Smooth muscle cell (in vitro differentiated cells): ENCODE data around the gene FAAP20. TPM values are rescaled to one million over a fixed set of nuclear protein-coding genes. Genes with fewer than 3 reads are reported as not detected.
A peak's percentile ranks its signal among the peaks of the same experiment; 100 is the strongest.

Experiments used
- DNase-seq: peaks from one replicate; lab custom pipeline; 2025; ENCODE audit not compliant: unreplicated experiment; lab: John Stamatoyannopoulos, UW
- H2AFZ ChIP-seq: fragments of 200-600 bp; sonication (generic); 2 replicates; pipeline ENCODE4 v1.6.0; 2016; ENCODE audit warnings: antibody characterized with exemption, low read depth, mild to moderate bottlenecking
- H3F3A ChIP-seq: fragments of 200-600 bp; sonication (generic); 2 replicates; pipeline ENCODE4 v1.6.0; 2017; ENCODE audit warnings: antibody characterized with exemption, low read depth
- H3K27ac ChIP-seq: fragments of 200-600 bp; sonication (generic); 2 replicates; pipeline ENCODE4 v1.5.1; 2016; ENCODE audit warnings: low read depth, mild to moderate bottlenecking
- H3K27me3 ChIP-seq: fragments of 200-600 bp; sonication (generic); 2 replicates; pipeline ENCODE4 v1.6.1; 2016; ENCODE audit warnings: low read depth, mild to moderate bottlenecking
- H3K36me3 ChIP-seq: fragments of 200-600 bp; sonication (generic); 2 replicates; pipeline ENCODE4 v1.5.1; 2016; ENCODE audit warnings: low read depth
- H3K4me1 ChIP-seq: fragments of 200-600 bp; sonication (generic); 2 replicates; pipeline ENCODE4 v1.5.1; 2016; ENCODE audit warnings: low read depth
- H3K4me2 ChIP-seq: fragments of 200-600 bp; sonication (generic); 2 replicates; pipeline ENCODE4 v1.6.0; 2016; ENCODE audit warnings: mild to moderate bottlenecking
- H3K4me3 ChIP-seq: fragments of 200-600 bp; sonication (generic); 2 replicates; pipeline ENCODE4 v1.5.1; 2016; ENCODE audit warnings: mild to moderate bottlenecking
- H3K79me2 ChIP-seq: fragments of 200-600 bp; sonication (generic); 2 replicates; pipeline ENCODE4 v1.6.0; 2016; ENCODE audit warnings: low read depth, mild to moderate bottlenecking
- H3K9ac ChIP-seq: fragments of 200-600 bp; sonication (generic); 2 replicates; pipeline ENCODE4 v1.6.0; 2016; ENCODE audit warnings: low read depth
- H3K9me3 ChIP-seq: fragments of 200-600 bp; sonication (generic); replicated peaks from 2 replicates; pipeline ENCODE4 v1.5.1; 2016; ENCODE audit warnings: low read depth
- H4K20me1 ChIP-seq: fragments of 200-600 bp; sonication (generic); 2 replicates; pipeline ENCODE4 v1.6.0; 2016; ENCODE audit warnings: low read depth
- CTCF ChIP-seq: fragments of 200-600 bp; sonication (generic); IDR thresholded peaks from 2 replicates; pipeline ENCODE4 v1.5.1; 2017; ENCODE audit warnings: borderline replicate concordance, mild to moderate bottlenecking, antibody characterized with exemption; ENCODE audit not compliant: insufficient read depth, poor library complexity, severe bottlenecking
- WGBS: methylation state at CpG from one replicate; pipeline ENCODE4 v1.1.7; 2016; ENCODE audit warnings: low lambda C conversion rate; 5-methylcytosine and 5-hydroxymethylcytosine counted together
- polyA plus RNA-seq: library from polyadenylated mRNA; unstranded; fragments of >200 nt; fragmentation: Nextera tagmentation; extraction: Ambion mirVana; gene quantifications from 2 replicates; pipeline ENCODE4 v1.2.1, GENCODE V29; 2016
- total RNA-seq: library from RNA; depleted of rRNA; stranded (reverse); fragments of >200 nt; gene quantifications from 2 replicates; pipeline ENCODE4 v1.2.3, GENCODE V29; 2014

Gene FAAP20
- total and polyA plus RNA-seq, 2 experiments from 2014 or later: 33.1 to 162 TPM

DNA sequence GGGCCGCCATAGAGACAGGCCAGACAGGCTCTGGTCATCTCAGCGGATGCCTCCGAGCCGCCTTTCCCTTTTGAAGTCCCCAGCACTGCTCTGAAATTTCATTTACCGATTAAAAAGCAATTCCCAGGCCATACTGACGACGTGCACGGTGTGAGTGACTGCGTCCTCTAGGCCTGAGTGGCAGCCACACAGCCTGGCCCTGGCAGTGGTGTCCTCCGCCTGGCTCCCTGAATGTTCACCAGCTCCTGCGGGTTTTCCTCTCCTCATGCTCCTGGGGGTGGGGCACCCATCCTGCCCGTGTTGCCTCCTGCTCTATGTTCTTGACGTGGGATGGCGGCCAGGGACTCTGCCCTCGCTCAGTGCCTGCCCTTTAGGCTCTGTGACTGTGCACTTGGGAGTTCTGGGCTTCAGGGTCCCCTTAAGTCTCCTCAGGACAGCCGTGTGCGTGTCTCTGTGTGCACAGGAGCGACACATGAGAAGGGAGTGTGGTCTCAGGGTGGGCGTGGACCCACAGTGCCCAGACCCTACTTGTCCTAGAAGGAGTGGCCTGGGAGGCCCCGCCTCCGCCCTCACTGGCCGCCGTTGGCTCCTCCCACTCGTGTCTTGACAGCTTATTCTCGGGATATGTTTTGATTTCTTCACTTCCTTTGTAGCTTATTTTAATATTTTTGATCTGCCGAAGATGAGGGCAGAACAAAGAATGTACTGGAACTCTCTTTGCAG is 37.1 kb upstream of the FAAP20 start:
- H3K9ac ChIP-seq: peak overlapping the region; percentile 72
- peak overlapping the region; percentile 74 for H3K4me3 ChIP-seq
- H3K79me2 ChIP-seq: peaks cover 81% of the 10 kb centered on the region
- TF ChIP-seq CTCF: no peak
- peaks cover 8% of the 10 kb centered on the region for H3F3A ChIP-seq
- DNase-seq: peak; percentile 75
- 24% methylated on average over 26 of the region's 26 CpGs for WGBS
- H2AFZ ChIP-seq: no peak overlapping the region
- H3K4me2 ChIP-seq: peak overlapping the region; percentile 98
- peaks cover 51% of the 10 kb centered on the region for H3K4me1 ChIP-seq
- H3K27ac ChIP-seq: peak overlapping the region; percentile 80
- no peaks in the 10 kb centered on the region for H3K9me3 ChIP-seq
- peaks cover 81% of the 10 kb centered on the region for H4K20me1 ChIP-seq
- no peaks in the 10 kb centered on the region for H3K27me3 ChIP-seq
- no peaks in the 10 kb centered on the region for H3K36me3 ChIP-seq

DNA sequence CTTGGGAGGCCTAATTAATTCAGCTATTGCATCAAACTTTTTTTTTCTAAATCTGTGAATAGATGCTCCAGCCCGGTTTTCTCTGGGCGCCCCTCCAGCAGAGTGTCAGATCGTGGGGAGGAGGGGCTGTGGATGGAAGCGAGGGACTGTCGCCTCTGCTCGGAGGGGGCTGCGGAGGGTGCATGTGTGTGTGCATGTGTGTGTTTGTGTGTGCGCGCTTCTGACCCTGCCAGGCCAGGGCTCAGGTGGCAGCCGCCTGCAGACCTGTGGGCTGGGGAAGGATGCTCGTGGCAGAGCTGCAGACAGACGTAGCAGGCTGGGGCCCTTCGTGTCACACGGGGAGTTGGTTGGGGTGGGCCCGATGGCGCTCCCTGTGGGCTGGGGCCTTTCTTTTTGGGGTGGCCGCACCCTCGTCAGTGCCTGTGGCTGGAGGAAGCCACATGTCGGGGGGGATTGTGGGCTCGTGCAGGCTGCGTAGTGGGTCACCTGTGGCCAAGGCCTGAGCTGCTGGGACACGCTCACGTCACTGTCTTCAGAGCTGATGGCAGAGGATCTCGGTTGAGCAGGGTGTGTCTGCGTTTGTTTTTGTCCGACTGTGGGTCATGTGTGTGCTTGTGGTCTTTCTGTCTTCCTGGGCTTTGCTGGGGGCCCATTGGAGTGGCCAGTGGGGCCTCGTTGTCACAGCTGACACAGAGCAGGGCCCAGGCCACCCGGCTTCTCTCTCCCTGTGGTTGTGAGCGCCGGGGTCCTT is 36.4 kb upstream of the FAAP20 start:
- Histone ChIP-seq H3K4me2 (peak overlapping the region; percentile 98), H3K36me3 (no peaks in the 10 kb centered on the region), H3K9ac (peak overlapping the region; percentile 72), H3K79me2 (peaks cover 74% of the 10 kb centered on the region), H3K27me3 (no peaks in the 10 kb centered on the region), H3K4me1 (peaks cover 55% of the 10 kb centered on the region), H2AFZ (no peak overlapping the region), H3K9me3 (no peaks in the 10 kb centered on the region), H4K20me1 (peaks cover 74% of the 10 kb centered on the region), H3K27ac (peak overlapping the region; percentile 80), H3K4me3 (peak overlapping the region; percentile 74), H3F3A (peaks cover 8% of the 10 kb centered on the region)
- WGBS: 23% methylated on average over 30 of the region's 30 CpGs
- TF ChIP-seq CTCF: no peak
- DNase-seq: no peak

GRCh38 chr1:2229911-2230731 is 35.5 kb upstream of the FAAP20 start:
- no peak for TF ChIP-seq CTCF
- peak overlapping the region; percentile 72 for H3K9ac ChIP-seq
- peak overlapping the region; percentile 80 for H3K27ac ChIP-seq
- H4K20me1 ChIP-seq: peaks cover 66% of the 10 kb centered on the region
- peaks cover 8% of the 10 kb centered on the region for H3F3A ChIP-seq
- H3K27me3 ChIP-seq: no peaks in the 10 kb centered on the region
- H3K4me3 ChIP-seq: peak overlapping the region; percentile 74
- DNase-seq: no peak
- peak overlapping the region; percentile 98 for H3K4me2 ChIP-seq
- peaks cover 65% of the 10 kb centered on the region for H3K79me2 ChIP-seq
- no peaks in the 10 kb centered on the region for H3K36me3 ChIP-seq
- peaks cover 51% of the 10 kb centered on the region for H3K4me1 ChIP-seq
- no peak overlapping the region for H2AFZ ChIP-seq
- 10% methylated on average over 32 of the region's 32 CpGs for WGBS
- H3K9me3 ChIP-seq: no peaks in the 10 kb centered on the region
